Trophoblast cell (in vitro differentiated cells and primary cell): Measurements from ENCODE around the gene PIPOX.

Experiments
- DNase-seq, 2 donors: peaks; one replicate each; pipeline ENCODE4 v3.0.0-alpha.2; 2016
- H2AFZ ChIP-seq: 2 replicates; pipeline ENCODE4 v1.6.1; 2013; ENCODE audit warnings: low read length, moderate library complexity, mild to moderate bottlenecking; ENCODE audit not compliant: insufficient read depth, poor library complexity
- H2AK5ac ChIP-seq: 2 replicates; pipeline ENCODE4 v1.6.1; 2013; ENCODE audit warnings: mild to moderate bottlenecking, low read length
- H2BK120ac ChIP-seq: 2 replicates; pipeline ENCODE4 v1.6.1; 2013; ENCODE audit warnings: low read length, mild to moderate bottlenecking, moderate library complexity; ENCODE audit not compliant: insufficient read depth, poor library complexity
- H2BK12ac ChIP-seq: 2 replicates; pipeline ENCODE4 v1.6.1; 2013; ENCODE audit warnings: mild to moderate bottlenecking, low read length, moderate library complexity
- H2BK5ac ChIP-seq: 2 replicates; pipeline ENCODE4 v1.6.1; 2013; ENCODE audit warnings: low read length, low read depth, moderate library complexity, mild to moderate bottlenecking; ENCODE audit not compliant: poor library complexity
- H3K14ac ChIP-seq: 2 replicates; pipeline ENCODE4 v1.6.1; 2013; ENCODE audit warnings: mild to moderate bottlenecking, low read length
- H3K18ac ChIP-seq: 2 replicates; pipeline ENCODE4 v1.6.1; 2013; ENCODE audit warnings: mild to moderate bottlenecking, low read length
- H3K23ac ChIP-seq: 2 replicates; pipeline ENCODE4 v1.6.1; 2013; ENCODE audit warnings: low read length
- H3K27ac ChIP-seq: 2 replicates; pipeline ENCODE4 v1.5.1; 2013; ENCODE audit warnings: low read depth, mild to moderate bottlenecking, inconsistent platforms, low read length, moderate library complexity
- H3K27me3 ChIP-seq: 2 replicates; pipeline ENCODE4 v1.6.1; 2013; ENCODE audit warnings: inconsistent platforms, mild to moderate bottlenecking, low read length, moderate library complexity; ENCODE audit not compliant: insufficient read depth
- H3K36me3 ChIP-seq, 2 experiments: 1 replicate in 1 of 2; 2 replicates in 1 of 2; pipeline ENCODE4 v1.6.1; 2013; ENCODE audit warnings: low read length in 2 of 2, mild to moderate bottlenecking in 2 of 2, moderate library complexity in 1 of 2; ENCODE audit not compliant: insufficient read depth in 2 of 2, control insufficient read depth in 1 of 2
- H3K4ac ChIP-seq: 2 replicates; pipeline ENCODE4 v1.6.1; 2013; ENCODE audit warnings: low read depth, mild to moderate bottlenecking, low read length, moderate library complexity
- H3K4me1 ChIP-seq, 2 experiments: 1 replicate in 1 of 2; 2 replicates in 1 of 2; pipeline ENCODE4 v1.6.1; 2013; ENCODE audit warnings: low read length in 2 of 2, mild to moderate bottlenecking in 2 of 2, moderate library complexity in 1 of 2; ENCODE audit not compliant: insufficient read depth in 2 of 2, control insufficient read depth in 1 of 2
- H3K4me2 ChIP-seq: 2 replicates; pipeline ENCODE4 v1.6.1; 2013; ENCODE audit warnings: inconsistent platforms, mild to moderate bottlenecking, low read length, moderate library complexity
- H3K4me3 ChIP-seq: 2 replicates; pipeline ENCODE4 v1.5.1; 2013; ENCODE audit warnings: mild to moderate bottlenecking, low read depth, low read length, inconsistent platforms
- H3K79me1 ChIP-seq: one replicate; pipeline ENCODE4 v1.6.1; 2013; ENCODE audit warnings: low read length
- H3K79me2 ChIP-seq: 2 replicates; pipeline ENCODE4 v1.6.1; 2013; ENCODE audit warnings: low read length, mild to moderate bottlenecking; ENCODE audit not compliant: control insufficient read depth, insufficient read depth, poor library complexity
- H3K9ac ChIP-seq: 2 replicates; pipeline ENCODE4 v1.6.1; 2013; ENCODE audit warnings: mild to moderate bottlenecking, low read length
- H3K9me3 ChIP-seq: 2 replicates; pipeline ENCODE4 v1.6.1; 2013; ENCODE audit warnings: low read depth, mild to moderate bottlenecking, control low read depth, inconsistent platforms, low read length; ENCODE audit not compliant: insufficient read depth
- H4K12ac ChIP-seq: 2 replicates; pipeline ENCODE4 v1.6.1; 2013; ENCODE audit warnings: low read depth, mild to moderate bottlenecking, low read length, moderate library complexity
- H4K8ac ChIP-seq: 2 replicates; pipeline ENCODE4 v1.6.1; 2013; ENCODE audit warnings: low read depth, mild to moderate bottlenecking, low read length, moderate library complexity
- H4K91ac ChIP-seq: one replicate; pipeline ENCODE4 v1.6.1; 2013; ENCODE audit warnings: low read depth, mild to moderate bottlenecking, low read length, moderate library complexity
- WGBS: extraction: QIAGEN DNeasy Blood & Tissue Kit; methylation state at CpG from one replicate; pipeline ENCODE4 v1.1.7; 2013; ENCODE audit warnings: missing lambda C conversion rate; ENCODE audit not compliant: insufficient read length, insufficient coverage; ENCODE audit errors: extremely low coverage; 5-methylcytosine and 5-hydroxymethylcytosine counted together

PIPOX gene

DNA sequence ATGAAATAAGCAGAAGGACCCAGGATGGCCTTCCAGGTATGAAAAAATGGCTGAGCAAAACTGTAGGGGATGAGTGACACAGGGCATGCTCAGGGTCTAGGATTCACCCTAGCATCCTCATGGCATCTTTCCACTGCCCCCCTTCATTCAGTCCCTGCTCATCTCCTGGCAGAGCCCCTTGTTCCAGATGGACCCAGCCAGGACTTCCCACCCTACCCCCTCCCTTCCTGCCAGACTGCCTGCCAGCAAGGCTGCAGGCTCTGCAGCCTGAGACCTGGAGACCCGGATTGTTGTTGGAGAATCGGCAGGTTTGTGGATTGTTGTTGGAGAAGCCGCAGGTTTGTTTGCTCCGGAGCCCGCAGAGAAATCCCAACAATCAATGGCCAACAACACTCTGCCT is 43.7 kb upstream of the PIPOX start:
- no peak overlapping the region for H3K4me2 ChIP-seq
- H3K14ac ChIP-seq: no peak overlapping the region
- H3K36me3 ChIP-seq: no peaks in the 10 kb centered on the region
- no CpG with 5 or more reads among the region's 5 CpGs for WGBS
- no peak overlapping the region for H4K91ac ChIP-seq
- H3K9me3 ChIP-seq: no peaks in the 10 kb centered on the region
- H3K79me2 ChIP-seq: no peaks in the 10 kb centered on the region
- H4K8ac ChIP-seq: no peak overlapping the region
- H4K12ac ChIP-seq: no peak overlapping the region
- no peak overlapping the region for H2AFZ ChIP-seq
- no peak for DNase-seq
- H2BK12ac ChIP-seq: no peak overlapping the region
- peaks cover 5% of the 10 kb centered on the region for H3K27me3 ChIP-seq
- no peak overlapping the region for H3K27ac ChIP-seq
- no peaks in the 10 kb centered on the region for H3K79me1 ChIP-seq
- H3K4ac ChIP-seq: no peak overlapping the region
- no peak overlapping the region for H2BK5ac ChIP-seq
- peaks cover 0 to 3% of the 10 kb centered on the region in 2 experiments for H3K4me1 ChIP-seq
- no peak overlapping the region for H3K18ac ChIP-seq
- no peak overlapping the region for H2BK120ac ChIP-seq
- H3K23ac ChIP-seq: no peak overlapping the region
- no peak overlapping the region for H3K4me3 ChIP-seq
- no peak overlapping the region for H3K9ac ChIP-seq
- no peak overlapping the region for H2AK5ac ChIP-seq

- Histone ChIP-seq H3K4me2 (no peak overlapping the region), H3K18ac (no peak overlapping the region), H3K4ac (no peak overlapping the region), H3K9me3 (no peaks in the 10 kb centered on the region), H3K4me3 (no peak overlapping the region), H2AFZ (no peak overlapping the region), H3K9ac (no peak overlapping the region), H3K4me1 (peaks cover 0 to 3% of the 10 kb centered on the region in 2 experiments), H2BK120ac (no peak overlapping the region), H2BK5ac (no peak overlapping the region), H4K8ac (no peak overlapping the region), H4K91ac (no peak overlapping the region), H3K14ac (no peak overlapping the region), H4K12ac (no peak overlapping the region), H3K27ac (no peak overlapping the region), H2AK5ac (no peak overlapping the region), H3K27me3 (peaks cover 20% of the 10 kb centered on the region), H3K79me2 (no peaks in the 10 kb centered on the region), H3K36me3 (no peaks in the 10 kb centered on the region), H3K79me1 (no peaks in the 10 kb centered on the region), H2BK12ac (no peak overlapping the region), H3K23ac (no peak overlapping the region)
- no peak for DNase-seq
- WGBS: no CpG with 5 or more reads among the region's 5 CpGs
These were observed 42.0 kb upstream of the PIPOX start for GRCh38 chr17:29000973-29001372.

- WGBS: no CpG with 5 or more reads among the region's 4 CpGs
- Histone ChIP-seq H3K27me3 (peaks cover 20% of the 10 kb centered on the region), H2AFZ (no peak overlapping the region)
These were observed 40.1 kb upstream of the PIPOX start for GRCh38 chr17:29002811-29003210.

GRCh38 chr17:29003289-29003688 is 39.7 kb upstream of the PIPOX start:
- Histone ChIP-seq H4K12ac (no peak overlapping the region), H3K36me3 (no peaks in the 10 kb centered on the region), H2AFZ (no peak overlapping the region), H3K9ac (no peak overlapping the region), H3K9me3 (no peaks in the 10 kb centered on the region), H4K8ac (no peak overlapping the region), H3K79me2 (no peaks in the 10 kb centered on the region), H2BK5ac (no peak overlapping the region), H3K79me1 (no peaks in the 10 kb centered on the region), H3K4ac (no peak overlapping the region), H3K4me2 (no peak overlapping the region), H4K91ac (no peak overlapping the region), H3K14ac (no peak overlapping the region), H2BK12ac (no peak overlapping the region), H3K4me3 (no peak overlapping the region), H3K27ac (no peak overlapping the region), H3K23ac (no peak overlapping the region), H3K4me1 (no peaks in the 10 kb centered on the region), H3K18ac (no peak overlapping the region), H2BK120ac (no peak overlapping the region), H2AK5ac (no peak overlapping the region), H3K27me3 (peaks cover 20% of the 10 kb centered on the region)
- no CpG with 5 or more reads among the region's 12 CpGs for WGBS
- DNase-seq: no peak

More at GRCh38 chr17:29002811-29003210, 40.1 kb upstream of the PIPOX start:
- Histone ChIP-seq H3K9ac (no peak overlapping the region), H3K27ac (no peak overlapping the region), H3K18ac (no peak overlapping the region), H4K91ac (no peak overlapping the region), H4K8ac (no peak overlapping the region), H4K12ac (no peak overlapping the region), H3K4me1 (no peaks in the 10 kb centered on the region), H2BK120ac (no peak overlapping the region), H3K4me2 (no peak overlapping the region), H2BK5ac (no peak overlapping the region), H3K36me3 (no peaks in the 10 kb centered on the region), H3K23ac (no peak overlapping the region), H3K9me3 (no peaks in the 10 kb centered on the region), H3K4me3 (no peak overlapping the region), H3K4ac (no peak overlapping the region), H3K79me2 (no peaks in the 10 kb centered on the region), H2AK5ac (no peak overlapping the region), H3K79me1 (no peaks in the 10 kb centered on the region), H3K14ac (no peak overlapping the region), H2BK12ac (no peak overlapping the region)
- DNase-seq: no peak
